ENCODE results near the gene B9D1.

Gene B9D1

GRCh38 chr17:19302791-19303331 is 59.7 kb downstream of the B9D1 start:
- no peak for DNase-seq (ENCODE audit: low spot score)

- no peak for DNase-seq (ENCODE audit: low spot score)
These were observed 60.5 kb downstream of the B9D1 start for GRCh38 chr17:19301973-19302372.

DNA sequence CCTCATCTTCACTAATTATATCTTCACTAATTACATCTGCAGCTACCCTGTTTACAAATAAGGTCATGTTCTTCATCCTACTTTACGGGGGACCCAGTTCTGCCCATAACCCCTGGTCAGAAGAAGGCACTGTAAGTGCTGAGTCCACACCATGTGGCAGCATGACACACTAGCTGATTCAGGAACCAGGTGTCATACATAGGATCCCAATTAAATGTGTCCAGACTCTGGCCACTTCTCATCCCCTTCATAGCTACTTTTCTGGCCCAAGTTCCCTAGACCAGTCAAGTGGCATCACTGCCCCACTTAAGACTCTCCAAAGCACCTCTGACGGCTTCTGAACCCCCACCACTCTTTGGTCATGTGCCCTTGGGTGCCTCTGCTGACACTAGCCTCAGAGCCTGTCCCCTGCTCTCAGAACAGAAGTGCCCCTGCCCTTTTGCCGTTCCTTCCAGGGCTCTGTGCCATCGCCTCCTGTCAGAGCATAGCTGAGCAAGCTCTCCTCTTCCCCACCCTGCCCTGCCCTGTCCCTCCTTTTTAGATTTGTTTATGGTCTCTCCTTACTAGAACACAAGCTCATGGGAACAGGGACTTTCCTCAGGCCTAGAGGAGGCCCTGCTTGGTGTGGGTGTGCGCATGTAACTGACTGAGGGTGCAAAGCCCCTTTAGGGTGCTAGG is 61.1 kb downstream of the B9D1 start:
- DNase-seq (ENCODE audit: low spot score): no peak

- no peak for DNase-seq (ENCODE audit: low spot score)
These were observed 62.7 kb downstream of the B9D1 start for GRCh38 chr17:19299866-19300265.

GRCh38 chr17:19299214-19299747 is 63.2 kb downstream of the B9D1 start:
- DNase-seq (ENCODE audit: low spot score): no peak

GRCh38 chr17:19298569-19299213 is 63.8 kb downstream of the B9D1 start:
- no peak for DNase-seq (ENCODE audit: low spot score)

- no peak for DNase-seq (ENCODE audit: low spot score)
These were observed 65.4 kb downstream of the B9D1 start for GRCh38 chr17:19296786-19297778.

DNA sequence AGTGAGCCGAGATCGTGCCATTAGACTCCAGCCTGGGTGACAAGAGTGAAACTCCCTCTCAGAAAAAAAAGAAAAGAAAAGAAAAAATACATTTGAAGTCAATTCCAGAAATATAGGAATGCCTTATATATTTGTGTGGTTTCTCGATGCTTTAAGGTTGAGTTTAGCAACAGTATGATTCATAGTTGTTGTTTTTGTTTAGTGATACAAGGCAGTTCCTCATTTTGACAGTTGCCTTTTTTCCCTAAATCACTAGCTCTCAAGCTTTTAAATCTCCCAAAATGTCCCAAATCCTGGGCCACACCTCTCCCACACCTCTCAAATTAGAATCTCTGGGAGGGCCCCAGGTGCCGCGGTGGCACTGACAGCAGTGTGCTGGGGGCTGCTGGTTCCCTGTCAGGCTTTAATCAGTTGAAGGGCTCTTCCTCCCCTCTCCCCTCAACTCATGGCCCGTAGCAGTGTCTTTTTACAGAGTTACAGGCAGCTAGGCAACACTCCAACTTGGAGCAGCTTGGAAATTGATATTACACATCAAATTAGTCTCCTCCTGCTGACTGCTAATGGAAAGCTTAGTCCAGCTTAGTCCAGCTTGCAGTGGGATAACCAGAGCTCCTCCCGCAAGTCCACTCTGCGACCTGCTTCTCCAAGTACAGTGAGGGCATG is 66.9 kb downstream of the B9D1 start:
- DNase-seq (ENCODE audit: low spot score): no peak

- no peak for DNase-seq (ENCODE audit: low spot score)
These were observed 68.1 kb downstream of the B9D1 start for GRCh38 chr17:19294443-19294842.

All from activated CD4-positive, alpha-beta T cell treated with anti-CD3 and anti-CD28 coated beads, Interleukin-2, Interleukin-4, amounts not matched to agents 100 ng/mL and 50 ng/mL, durations not matched to agents 16 hours and 8 hours (primary cell).